A673 (cell line): Measurements from ENCODE around the gene SYNE1. TPM values are rescaled to one million over a fixed set of nuclear protein-coding genes. Genes with fewer than 3 reads are reported as not detected.

Experiments used
- BruUV-seq: library from RNA; stranded (reverse); fragments of 400-500 nt; replicated peaks from 2 replicates; lab custom pipeline; 2021; lab: Mats Ljungman, UMichigan
- CTCF ChIA-PET: fragments of 300-600 bp; sonication (Branson Sonifier 250); formaldehyde crosslinking; loops from one replicate; lab custom pipeline; 2022; ENCODE audit warnings: antibody characterized with exemption; lab: Charles Lee
- POLR2A ChIA-PET: fragments of 300-600 bp; sonication (Branson Sonifier 250); formaldehyde crosslinking; loops from one replicate; lab custom pipeline; 2022; ENCODE audit warnings: antibody characterized with exemption; ENCODE audit not compliant: low non-redundant PET; lab: Charles Lee
- DNase-seq: peaks from one replicate; pipeline ENCODE4 v3.0.0-alpha.2; 2015; ENCODE audit warnings: low spot score
- H3K27ac ChIP-seq: fragments of 200-600 bp; sonication (generic); 2 replicates; pipeline ENCODE4 v1.5.1; 2016; ENCODE audit warnings: mixed run types, low read depth, mild to moderate bottlenecking, mixed read lengths, antibody characterized with exemption, low read length; ENCODE audit not compliant: poor library complexity, severe bottlenecking
- H3K27me3 ChIP-seq: fragments of 200-600 bp; sonication (generic); replicated peaks from 2 replicates; pipeline ENCODE4 v1.6.1; 2017; ENCODE audit warnings: mixed run types, low read depth, mild to moderate bottlenecking, mixed read lengths, antibody characterized with exemption, low read length; ENCODE audit not compliant: insufficient read depth, poor library complexity
- H3K36me3 ChIP-seq: fragments of 200-600 bp; sonication (generic); 2 replicates; pipeline ENCODE4 v1.6.1; 2016; ENCODE audit warnings: mixed run types, mild to moderate bottlenecking, mixed read lengths, antibody characterized with exemption, low read length; ENCODE audit not compliant: insufficient read depth, poor library complexity, severe bottlenecking
- H3K4me1 ChIP-seq: fragments of 200-600 bp; sonication (generic); 2 replicates; pipeline ENCODE4 v1.6.1; 2017; ENCODE audit warnings: mixed run types, mild to moderate bottlenecking, mixed read lengths, antibody characterized with exemption, low read length; ENCODE audit not compliant: insufficient read depth, poor library complexity, severe bottlenecking
- H3K4me3 ChIP-seq: fragments of 200-600 bp; sonication (generic); 2 replicates; pipeline ENCODE4 v1.5.1; 2016; ENCODE audit warnings: low read depth, mixed run types, mild to moderate bottlenecking, mixed read lengths, low read length; ENCODE audit not compliant: poor library complexity, severe bottlenecking
- H3K9me3 ChIP-seq: fragments of 200-600 bp; sonication (generic); 2 replicates; pipeline ENCODE4 v1.6.1; 2016; ENCODE audit warnings: mixed run types, low read depth, mild to moderate bottlenecking, mixed read lengths, antibody characterized with exemption, low read length; ENCODE audit not compliant: poor library complexity, severe bottlenecking
- EZH2 ChIP-seq: fragments of 200-600 bp; sonication (generic); IDR thresholded peaks from 2 replicates; pipeline ENCODE4 v1.6.1; 2017; ENCODE audit warnings: borderline replicate concordance, low read depth, mild to moderate bottlenecking, mixed read lengths, antibody characterized with exemption, low read length; ENCODE audit not compliant: poor library complexity, severe bottlenecking
- intact Hi-C: fragments of 100-400 bp; cut with micrococcal nuclease; formaldehyde crosslinking; loops from one replicate; pipeline ENCODE4 v1.10.0; 2022; ENCODE audit not compliant: unreplicated experiment
- total RNA-seq: library from RNA; stranded (reverse); gene quantifications from 2 replicates; pipeline ENCODE4 v1.2.3, GENCODE V29; 2021
- TF ChIP-seq, protein P1 (sequence below): fragments of 300-800, 200-600 bp; sonication (generic); conservative IDR thresholded peaks from 2 replicates; pipeline ENCODE4 v1.5.1; 2017; ENCODE audit warnings: low read depth, mild to moderate bottlenecking, antibody characterized with exemption, low read length, moderate library complexity, mixed read lengths

SYNE1 gene
- total RNA-seq, 1 experiment from 2014 or later, result 12.1 TPM

DNA sequence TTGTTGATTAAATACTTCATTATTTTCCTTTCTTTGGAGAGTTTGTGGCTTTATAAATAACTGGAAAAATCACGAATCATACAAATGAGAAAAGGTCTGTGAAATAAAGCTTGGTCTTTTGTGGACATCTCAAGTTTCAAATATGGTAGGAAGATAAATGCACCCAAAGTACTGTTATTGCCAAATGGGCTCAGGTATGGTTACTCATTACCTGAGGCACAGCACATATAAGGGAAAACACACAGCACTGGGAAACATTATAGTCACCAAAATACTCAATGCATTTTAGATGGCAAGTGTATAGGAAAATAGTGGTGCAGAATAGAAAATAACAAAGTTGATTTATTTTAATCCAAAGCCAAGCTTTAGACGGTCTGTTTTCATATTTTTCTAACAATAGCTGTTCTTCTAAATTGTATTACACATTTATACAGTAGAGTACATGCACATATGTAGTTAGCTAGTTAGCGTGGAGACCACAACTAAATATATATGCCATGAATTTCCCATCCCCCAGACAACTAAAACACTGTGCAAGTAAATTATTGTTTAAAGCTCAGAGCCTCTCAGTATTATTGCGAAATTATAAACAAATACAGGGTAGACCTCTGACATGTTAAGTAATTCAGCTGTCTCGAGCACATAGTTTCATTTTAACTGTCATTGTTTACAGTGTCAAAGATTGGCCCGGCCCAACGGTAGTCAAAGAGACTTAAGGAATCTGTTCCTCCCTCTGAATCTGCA lies 336.0 kb downstream of the SYNE1 start:
- intact Hi-C loops, result no loop called here

DNA sequence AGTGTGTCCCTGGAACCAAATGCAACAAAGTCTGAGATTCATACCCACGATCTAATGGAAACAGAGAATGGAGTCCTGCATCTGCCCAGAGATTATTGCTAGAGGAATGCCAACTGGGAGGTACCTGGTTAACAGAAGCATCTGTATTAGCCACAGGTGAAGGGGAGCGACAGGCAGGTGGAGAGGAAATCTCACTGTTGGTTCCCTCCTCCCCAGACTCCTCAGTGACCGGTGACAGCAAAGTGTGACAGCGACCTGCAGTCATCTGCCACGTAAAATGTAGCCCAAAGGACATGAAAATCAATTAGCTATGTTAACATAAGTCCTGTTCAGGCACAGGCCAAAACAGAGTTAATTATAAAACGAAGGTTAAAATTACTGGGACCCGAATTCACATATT lies 336.6 kb downstream of the SYNE1 start:
- intact Hi-C loops, result no loop called here
- H3K36me3 ChIP-seq, result no peaks in the 10 kb centered on the region
- H3K27ac ChIP-seq, result no peak overlapping the region
- TF ChIP-seq, protein P1, sequence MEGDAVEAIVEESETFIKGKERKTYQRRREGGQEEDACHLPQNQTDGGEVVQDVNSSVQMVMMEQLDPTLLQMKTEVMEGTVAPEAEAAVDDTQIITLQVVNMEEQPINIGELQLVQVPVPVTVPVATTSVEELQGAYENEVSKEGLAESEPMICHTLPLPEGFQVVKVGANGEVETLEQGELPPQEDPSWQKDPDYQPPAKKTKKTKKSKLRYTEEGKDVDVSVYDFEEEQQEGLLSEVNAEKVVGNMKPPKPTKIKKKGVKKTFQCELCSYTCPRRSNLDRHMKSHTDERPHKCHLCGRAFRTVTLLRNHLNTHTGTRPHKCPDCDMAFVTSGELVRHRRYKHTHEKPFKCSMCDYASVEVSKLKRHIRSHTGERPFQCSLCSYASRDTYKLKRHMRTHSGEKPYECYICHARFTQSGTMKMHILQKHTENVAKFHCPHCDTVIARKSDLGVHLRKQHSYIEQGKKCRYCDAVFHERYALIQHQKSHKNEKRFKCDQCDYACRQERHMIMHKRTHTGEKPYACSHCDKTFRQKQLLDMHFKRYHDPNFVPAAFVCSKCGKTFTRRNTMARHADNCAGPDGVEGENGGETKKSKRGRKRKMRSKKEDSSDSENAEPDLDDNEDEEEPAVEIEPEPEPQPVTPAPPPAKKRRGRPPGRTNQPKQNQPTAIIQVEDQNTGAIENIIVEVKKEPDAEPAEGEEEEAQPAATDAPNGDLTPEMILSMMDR, result no peak
- TF ChIP-seq EZH2, result no peak
- H3K9me3 ChIP-seq, result no peaks in the 10 kb centered on the region
- no peak for DNase-seq
- no peak overlapping the region for H3K4me3 ChIP-seq
- H3K4me1 ChIP-seq, result no peaks in the 10 kb centered on the region
- BruUV-seq, result no TSS peak
- ChIA-PET CTCF (no interaction called here), POLR2A (no interaction called here)
- no peaks in the 10 kb centered on the region for H3K27me3 ChIP-seq

More for the DNA sequence above, 336.0 kb downstream of the SYNE1 start:
- peak overlapping the region; percentile 45 for H3K27ac ChIP-seq
- ChIA-PET POLR2A (interaction anchor here (0.6 kb wide), 1 partner anchor 8 kb away, joined by 3 read pairs; no protein-coding TSS in a partner anchor), CTCF (no interaction called here)
- DNase-seq, result no peak
- no peaks in the 10 kb centered on the region for H3K27me3 ChIP-seq
- H3K36me3 ChIP-seq, result no peaks in the 10 kb centered on the region
- H3K4me1 ChIP-seq, result no peaks in the 10 kb centered on the region
- TSS peak; percentile 24 for BruUV-seq
- H3K9me3 ChIP-seq, result no peaks in the 10 kb centered on the region
- TF ChIP-seq, protein P1, result no peak
- no peak for TF ChIP-seq EZH2
- peak overlapping the region; percentile 59 for H3K4me3 ChIP-seq

DNA sequence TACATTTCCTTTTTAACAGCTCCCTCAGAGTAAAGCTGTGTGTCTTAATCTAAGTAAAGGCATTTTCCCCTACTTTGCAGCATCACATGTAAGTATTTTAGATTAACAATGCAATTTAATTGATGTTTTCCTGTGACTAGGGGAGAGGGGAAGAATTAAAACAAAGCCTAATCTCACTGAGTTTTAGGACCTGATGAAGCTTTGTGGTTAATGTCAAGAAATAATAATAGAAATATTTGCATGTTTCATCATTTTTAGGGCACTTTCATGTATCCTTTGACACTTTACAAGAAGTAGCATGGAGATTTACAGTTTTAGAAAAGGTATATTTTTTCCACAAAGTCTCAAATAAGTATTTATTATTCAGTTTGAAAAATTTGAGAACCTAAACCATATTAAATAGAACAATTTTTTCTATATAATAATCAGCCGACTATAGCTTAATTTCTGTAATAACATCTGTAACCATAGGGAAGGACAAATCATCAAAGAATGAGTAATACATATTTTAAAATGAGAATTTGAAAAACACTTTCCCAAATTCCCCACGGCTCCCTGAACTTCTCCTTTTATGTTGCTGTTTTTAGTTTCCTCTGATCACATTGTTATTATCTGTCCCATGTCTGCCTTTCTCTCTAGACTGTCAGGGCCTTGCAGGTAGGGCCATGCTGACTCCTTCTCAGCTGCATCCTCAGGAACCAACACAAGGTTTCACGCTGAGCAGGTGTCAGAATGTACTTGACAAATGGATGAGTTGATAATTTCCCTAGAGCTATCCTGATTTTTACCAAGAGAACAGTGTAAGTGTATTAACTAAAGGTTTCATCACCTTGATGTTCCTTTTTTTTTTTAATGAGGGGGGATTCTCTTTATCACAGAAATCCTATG lies 338.1 kb downstream of the SYNE1 start:
- BruUV-seq, result no TSS peak

More for the DNA sequence above, 338.1 kb downstream of the SYNE1 start:
- TF ChIP-seq, protein P1, result no peak
- TF ChIP-seq EZH2, result no peak
- Histone ChIP-seq H3K36me3 (no peaks in the 10 kb centered on the region), H3K27ac (no peak overlapping the region), H3K27me3 (no peaks in the 10 kb centered on the region), H3K4me1 (no peaks in the 10 kb centered on the region), H3K4me3 (no peak overlapping the region), H3K9me3 (no peaks in the 10 kb centered on the region)
- no peak for DNase-seq
- ChIA-PET CTCF (no interaction called here), POLR2A (no interaction called here)
- intact Hi-C loops, result no loop called here
